GM19239 (cell line): ENCODE data around the gene ADAP1.

Experiments
- DNase-seq: peaks from one replicate; pipeline ENCODE4 v3.0.0; 2011; ENCODE audit warnings: low spot score; ENCODE audit not compliant: insufficient read length
- FAIRE-seq: peaks from 2 replicates; lab custom pipeline; 2011; peaks lifted over from hg19 to GRCh38; lab: Jason Lieb, UNC

Gene ADAP1

DNA sequence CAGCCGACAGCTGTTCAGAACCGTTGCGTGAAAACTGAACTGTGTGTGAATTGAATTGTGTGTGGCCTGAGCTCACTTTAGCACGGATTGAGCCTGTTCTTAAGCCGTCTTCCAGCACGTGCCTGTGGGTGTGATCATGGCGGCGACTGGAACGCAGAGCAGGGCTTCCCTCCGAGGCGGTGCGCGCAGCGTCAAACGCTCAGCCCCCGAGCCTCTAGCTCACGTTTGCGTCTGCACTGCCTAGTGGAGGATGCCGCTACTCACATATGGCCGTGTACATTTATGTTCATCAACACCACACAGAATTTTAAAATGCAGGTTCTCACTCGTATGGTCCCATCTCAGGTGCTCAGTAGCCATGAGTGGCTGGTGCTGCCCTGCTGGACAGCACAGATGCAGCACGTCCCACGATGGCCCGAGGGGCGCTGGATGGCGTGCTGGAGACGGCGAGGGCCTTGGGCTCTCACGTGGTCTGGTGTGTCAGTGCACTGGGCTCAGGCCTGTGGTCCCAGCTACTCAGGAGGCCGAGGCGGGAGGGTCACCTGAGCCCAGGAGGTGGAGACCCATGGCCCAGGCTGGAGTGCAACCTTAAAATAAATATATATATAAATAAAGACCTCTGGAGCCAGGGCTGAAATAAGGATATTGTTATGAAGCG lies 100.2 kb downstream of the ADAP1 start:
- FAIRE-seq = no peak

DNA sequence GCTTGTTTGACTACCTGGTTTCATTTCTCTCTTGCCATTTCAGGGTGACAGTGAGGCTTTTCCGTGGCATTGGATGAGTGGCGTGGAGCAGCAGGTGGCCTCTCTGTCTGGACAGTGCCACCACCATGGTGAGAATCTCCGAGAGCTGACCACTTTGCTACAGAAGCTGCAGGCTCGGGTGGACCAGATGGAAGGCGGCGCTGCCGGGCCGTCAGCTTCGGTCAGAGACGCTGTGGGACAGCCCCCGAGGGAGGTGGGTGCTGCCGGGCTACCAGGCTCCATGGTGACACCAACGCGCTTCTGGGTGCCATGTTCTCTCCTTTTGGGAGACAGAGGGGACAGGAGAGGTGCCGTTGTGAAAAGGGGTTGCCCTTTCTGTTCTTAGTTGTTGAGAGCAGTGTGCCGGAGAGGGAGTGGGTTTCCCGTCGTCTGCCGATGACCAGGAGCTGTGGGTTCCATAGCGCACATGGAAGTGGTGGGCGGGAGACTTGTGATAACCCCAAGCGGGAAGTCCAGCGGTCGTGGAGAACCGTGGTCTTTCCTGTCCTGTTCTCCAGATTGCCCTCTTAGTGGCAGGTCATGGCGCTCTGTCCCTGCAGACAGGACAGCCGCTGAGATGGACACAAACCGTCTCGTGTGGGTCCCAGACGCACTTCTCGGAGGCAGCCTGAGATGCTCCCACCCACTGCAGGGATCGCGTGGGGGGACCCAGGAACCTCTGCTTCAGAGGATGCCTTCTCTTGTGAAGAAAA lies 100.9 kb downstream of the ADAP1 start:
- no peak for FAIRE-seq

More for the DNA sequence above, 100.2 kb downstream of the ADAP1 start:
- no peak for DNase-seq

GRCh38 chr7:851204-851603 lies 103.3 kb downstream of the ADAP1 start:
- FAIRE-seq (no peak), DNase-seq (no peak)

More for the DNA sequence above, 100.9 kb downstream of the ADAP1 start:
- DNase-seq = no peak

- FAIRE-seq = no peak
- DNase-seq = no peak
Observed at GRCh38 chr7:849781-850180, 104.7 kb downstream of the ADAP1 start.

- DNase-seq (no peak), FAIRE-seq (no peak)
Observed at GRCh38 chr7:849145-849544, 105.3 kb downstream of the ADAP1 start.
